ENCODE measurements around the gene NFATC2.

Gene NFATC2

DNA sequence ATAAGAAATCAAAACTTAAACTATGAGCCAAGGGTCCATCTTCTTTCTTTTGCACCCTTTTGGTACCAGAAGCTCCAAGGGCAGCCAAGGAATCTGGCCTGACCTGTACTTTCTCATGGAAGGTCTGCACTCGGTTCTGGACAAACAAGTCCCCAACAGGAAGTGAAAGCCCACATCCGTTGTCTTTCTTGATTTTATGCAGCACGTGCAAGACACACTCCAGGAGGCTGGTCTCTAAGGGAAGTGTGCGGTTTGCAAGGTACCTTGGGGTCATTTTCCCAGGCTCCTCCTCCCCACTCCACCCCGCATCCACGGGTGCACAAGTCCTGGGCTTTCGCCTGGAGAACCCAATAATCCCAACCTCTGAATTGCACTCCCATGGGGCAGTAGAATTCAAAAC lies 101.9 kb downstream of the NFATC2 start:
- no peak overlapping the region for H3K4me3 ChIP-seq (replicated peaks; ENCODE audit: insufficient read depth, low read length)
- H3K27ac ChIP-seq (replicated peaks), result no peak overlapping the region
- peak in 1 of 2 experiments; percentile 77 for DNase-seq (ENCODE audit: low read depth in 1 of 2, low spot score in 1 of 2)
- TF ChIP-seq GABPA (IDR thresholded peaks at IDR 0.05; ENCODE audit: low read depth) (0 out of 2 replicates have a peak, but pooled peaks have one; percentile 26), POLR2AphosphoS5 (IDR thresholded peaks at IDR 0.05; ENCODE audit: low read depth) (no peak)
- TF ChIP-seq, protein P1, sequence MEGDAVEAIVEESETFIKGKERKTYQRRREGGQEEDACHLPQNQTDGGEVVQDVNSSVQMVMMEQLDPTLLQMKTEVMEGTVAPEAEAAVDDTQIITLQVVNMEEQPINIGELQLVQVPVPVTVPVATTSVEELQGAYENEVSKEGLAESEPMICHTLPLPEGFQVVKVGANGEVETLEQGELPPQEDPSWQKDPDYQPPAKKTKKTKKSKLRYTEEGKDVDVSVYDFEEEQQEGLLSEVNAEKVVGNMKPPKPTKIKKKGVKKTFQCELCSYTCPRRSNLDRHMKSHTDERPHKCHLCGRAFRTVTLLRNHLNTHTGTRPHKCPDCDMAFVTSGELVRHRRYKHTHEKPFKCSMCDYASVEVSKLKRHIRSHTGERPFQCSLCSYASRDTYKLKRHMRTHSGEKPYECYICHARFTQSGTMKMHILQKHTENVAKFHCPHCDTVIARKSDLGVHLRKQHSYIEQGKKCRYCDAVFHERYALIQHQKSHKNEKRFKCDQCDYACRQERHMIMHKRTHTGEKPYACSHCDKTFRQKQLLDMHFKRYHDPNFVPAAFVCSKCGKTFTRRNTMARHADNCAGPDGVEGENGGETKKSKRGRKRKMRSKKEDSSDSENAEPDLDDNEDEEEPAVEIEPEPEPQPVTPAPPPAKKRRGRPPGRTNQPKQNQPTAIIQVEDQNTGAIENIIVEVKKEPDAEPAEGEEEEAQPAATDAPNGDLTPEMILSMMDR (IDR thresholded peaks at IDR 0.05; ENCODE audit: insufficient read depth, low read length), result no peak
- H3K27me3 ChIP-seq (ENCODE audit: insufficient read depth, poor library complexity, severe bottlenecking), result no peaks in the 10 kb centered on the region

DNA sequence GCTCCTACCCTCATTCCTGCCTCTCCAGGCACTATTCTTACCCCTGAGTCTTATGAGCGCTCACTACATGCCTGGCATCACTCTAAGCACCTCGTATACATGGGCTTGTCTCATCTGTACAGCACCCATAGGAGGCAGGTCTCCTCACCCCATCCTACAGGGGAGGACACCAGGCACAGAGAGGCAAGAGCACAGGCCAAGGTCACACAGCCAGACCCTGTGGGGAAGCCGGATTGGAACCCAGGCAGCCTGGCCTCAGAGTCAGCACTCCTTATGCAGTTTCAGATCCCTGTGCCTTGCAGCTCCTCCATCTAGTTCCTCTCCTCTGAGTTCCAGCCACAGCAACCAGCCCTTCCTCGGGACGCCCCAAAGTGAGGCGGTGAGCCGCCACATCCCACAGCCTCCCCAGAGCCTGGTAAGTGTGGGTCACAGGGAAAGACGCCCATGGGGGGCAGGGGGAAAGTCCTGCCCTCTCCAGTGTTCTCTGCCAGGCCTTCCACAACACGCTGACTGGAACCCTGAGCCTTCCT lies 103.3 kb downstream of the NFATC2 start:
- no peak overlapping the region for H3K4me3 ChIP-seq (replicated peaks; ENCODE audit: insufficient read depth, low read length)
- TF ChIP-seq POLR2AphosphoS5 (IDR thresholded peaks at IDR 0.05; ENCODE audit: low read depth), result no peak
- no peak overlapping the region for H3K27ac ChIP-seq (replicated peaks)
- no peaks in the 10 kb centered on the region for H3K27me3 ChIP-seq (ENCODE audit: insufficient read depth, poor library complexity, severe bottlenecking)
- DNase-seq (ENCODE audit: low read depth in 1 of 2, low spot score in 1 of 2), result no peak

DNA sequence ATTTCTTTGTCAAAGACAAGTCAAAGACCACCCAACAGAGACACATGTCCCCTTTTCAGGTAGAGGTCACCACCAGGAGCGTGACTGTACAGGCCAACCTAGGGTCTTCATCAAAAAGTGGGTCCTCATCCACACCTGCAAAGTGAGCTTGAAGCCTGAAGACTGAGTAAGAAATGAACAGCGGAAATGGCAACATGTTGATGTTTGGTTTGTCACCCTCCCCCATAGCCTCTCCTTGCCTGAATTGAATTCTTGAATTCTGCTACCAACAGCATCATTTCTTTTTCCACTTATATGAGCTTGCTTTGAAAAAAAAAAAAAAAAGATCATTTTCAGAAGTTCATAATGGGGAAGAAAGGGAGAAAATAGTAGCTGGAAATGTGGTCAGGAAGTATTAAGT lies 104.4 kb downstream of the NFATC2 start:
- no peak for TF ChIP-seq GABPA (IDR thresholded peaks at IDR 0.05; ENCODE audit: low read depth)
- TF ChIP-seq, protein P1 (IDR thresholded peaks at IDR 0.05; ENCODE audit: insufficient read depth, low read length), result no peak
- no peak for TF ChIP-seq SPI1 (IDR thresholded peaks at IDR 0.05; ENCODE audit: borderline replicate concordance, low read depth)
- DNase-seq (ENCODE audit: low read depth in 1 of 2, low spot score in 1 of 2), result no peak
- no peaks in the 10 kb centered on the region for H3K27me3 ChIP-seq (ENCODE audit: insufficient read depth, poor library complexity, severe bottlenecking)
- no peak overlapping the region for H3K4me3 ChIP-seq (replicated peaks; ENCODE audit: insufficient read depth, low read length)
- no peak overlapping the region for H3K27ac ChIP-seq (replicated peaks)

DNA sequence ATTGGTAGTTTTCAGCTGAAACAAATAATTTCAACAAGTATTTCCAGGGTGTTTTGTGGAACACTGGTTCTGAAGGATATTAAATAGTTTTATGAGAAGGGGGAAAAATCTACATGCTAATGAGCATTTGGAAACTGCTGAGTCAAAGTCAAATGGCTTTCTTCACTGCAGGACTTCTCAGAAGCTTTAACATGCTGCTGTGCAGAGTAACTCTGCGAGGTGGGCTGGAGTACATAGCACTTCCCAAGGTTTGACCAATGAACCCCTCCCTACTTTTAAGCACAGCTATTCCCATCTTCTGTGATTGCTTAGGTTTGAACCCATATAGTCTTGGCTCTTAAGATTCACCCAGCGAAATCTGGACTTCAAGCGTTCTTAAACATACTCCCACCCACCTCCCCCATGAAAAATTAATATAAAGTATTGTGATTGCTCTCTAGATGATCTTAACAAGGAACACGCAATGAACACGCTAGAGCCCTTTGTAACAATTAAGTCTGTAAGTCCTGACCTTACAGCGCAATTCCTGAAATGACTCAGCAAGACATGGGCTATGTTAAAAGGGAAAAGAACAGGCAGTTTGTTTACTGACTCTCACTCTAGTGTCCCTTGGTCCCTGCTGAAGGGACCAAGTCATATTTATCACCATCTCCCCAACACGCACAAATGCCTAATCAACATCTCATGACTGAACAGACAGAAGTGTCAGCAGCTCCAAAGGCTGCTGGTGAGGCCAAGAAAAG lies 105.2 kb downstream of the NFATC2 start:
- H3K27ac ChIP-seq (replicated peaks), result no peak overlapping the region
- no peak overlapping the region for H3K4me3 ChIP-seq (replicated peaks; ENCODE audit: insufficient read depth, low read length)
- TF ChIP-seq, protein P1 (IDR thresholded peaks at IDR 0.05; ENCODE audit: insufficient read depth, low read length), result no peak
- TF ChIP-seq, protein P2, sequence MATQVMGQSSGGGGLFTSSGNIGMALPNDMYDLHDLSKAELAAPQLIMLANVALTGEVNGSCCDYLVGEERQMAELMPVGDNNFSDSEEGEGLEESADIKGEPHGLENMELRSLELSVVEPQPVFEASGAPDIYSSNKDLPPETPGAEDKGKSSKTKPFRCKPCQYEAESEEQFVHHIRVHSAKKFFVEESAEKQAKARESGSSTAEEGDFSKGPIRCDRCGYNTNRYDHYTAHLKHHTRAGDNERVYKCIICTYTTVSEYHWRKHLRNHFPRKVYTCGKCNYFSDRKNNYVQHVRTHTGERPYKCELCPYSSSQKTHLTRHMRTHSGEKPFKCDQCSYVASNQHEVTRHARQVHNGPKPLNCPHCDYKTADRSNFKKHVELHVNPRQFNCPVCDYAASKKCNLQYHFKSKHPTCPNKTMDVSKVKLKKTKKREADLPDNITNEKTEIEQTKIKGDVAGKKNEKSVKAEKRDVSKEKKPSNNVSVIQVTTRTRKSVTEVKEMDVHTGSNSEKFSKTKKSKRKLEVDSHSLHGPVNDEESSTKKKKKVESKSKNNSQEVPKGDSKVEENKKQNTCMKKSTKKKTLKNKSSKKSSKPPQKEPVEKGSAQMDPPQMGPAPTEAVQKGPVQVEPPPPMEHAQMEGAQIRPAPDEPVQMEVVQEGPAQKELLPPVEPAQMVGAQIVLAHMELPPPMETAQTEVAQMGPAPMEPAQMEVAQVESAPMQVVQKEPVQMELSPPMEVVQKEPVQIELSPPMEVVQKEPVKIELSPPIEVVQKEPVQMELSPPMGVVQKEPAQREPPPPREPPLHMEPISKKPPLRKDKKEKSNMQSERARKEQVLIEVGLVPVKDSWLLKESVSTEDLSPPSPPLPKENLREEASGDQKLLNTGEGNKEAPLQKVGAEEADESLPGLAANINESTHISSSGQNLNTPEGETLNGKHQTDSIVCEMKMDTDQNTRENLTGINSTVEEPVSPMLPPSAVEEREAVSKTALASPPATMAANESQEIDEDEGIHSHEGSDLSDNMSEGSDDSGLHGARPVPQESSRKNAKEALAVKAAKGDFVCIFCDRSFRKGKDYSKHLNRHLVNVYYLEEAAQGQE (IDR thresholded peaks at IDR 0.05; ENCODE audit: insufficient replicate concordance, low read depth), result no peak
- TF ChIP-seq SPI1 (IDR thresholded peaks at IDR 0.05; ENCODE audit: borderline replicate concordance, low read depth) (no peak), GABPA (IDR thresholded peaks at IDR 0.05; ENCODE audit: low read depth) (no peak), POLR2AphosphoS5 (IDR thresholded peaks at IDR 0.05; ENCODE audit: low read depth) (no peak)
- no peak for DNase-seq (ENCODE audit: low read depth in 1 of 2, low spot score in 1 of 2)
- H3K27me3 ChIP-seq (ENCODE audit: insufficient read depth, poor library complexity, severe bottlenecking), result no peaks in the 10 kb centered on the region

DNA sequence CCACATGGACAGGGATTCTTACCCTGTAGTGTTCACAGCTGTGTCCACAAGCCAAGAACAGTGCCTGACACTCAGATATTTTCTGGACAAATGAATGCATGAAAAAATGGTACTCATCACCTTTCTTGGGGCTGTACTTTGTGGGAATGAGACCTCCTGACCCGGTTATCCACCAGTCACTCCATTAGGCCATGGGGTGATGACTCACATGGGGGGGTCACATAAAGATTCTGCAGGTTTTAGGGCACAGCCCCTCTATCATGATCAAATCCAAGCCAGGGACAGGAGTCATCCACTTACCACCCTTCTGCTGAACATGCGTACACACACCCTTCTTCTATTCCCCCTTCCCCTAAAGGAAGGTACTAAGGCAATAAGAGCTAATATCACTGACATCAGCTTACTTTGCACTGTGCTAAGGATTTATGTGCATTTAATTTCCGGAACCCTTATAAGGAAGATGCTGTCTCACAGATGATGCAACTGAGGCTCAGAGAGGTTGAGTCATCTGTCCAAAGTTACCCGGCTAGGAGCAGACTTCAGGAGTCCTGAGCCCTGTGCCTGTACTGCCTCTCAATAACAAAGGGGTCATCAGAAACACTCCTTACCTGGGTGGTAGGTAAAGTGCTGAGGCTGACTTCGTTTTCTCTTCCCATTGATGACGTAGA lies 107.8 kb downstream of the NFATC2 start:
- Histone ChIP-seq H3K27me3 (ENCODE audit: insufficient read depth, poor library complexity, severe bottlenecking) (no peaks in the 10 kb centered on the region), H3K4me3 (replicated peaks; ENCODE audit: insufficient read depth, low read length) (no peak overlapping the region), H3K27ac (replicated peaks) (no peak overlapping the region)
- DNase-seq (ENCODE audit: low read depth in 1 of 2, low spot score in 1 of 2), result peak in 1 of 2 experiments; percentile 26
- TF ChIP-seq, protein P2 (IDR thresholded peaks at IDR 0.05; ENCODE audit: insufficient replicate concordance, low read depth), result no peak
- TF ChIP-seq, protein P1 (IDR thresholded peaks at IDR 0.05; ENCODE audit: insufficient read depth, low read length), result no peak
- TF ChIP-seq GABPA (IDR thresholded peaks at IDR 0.05; ENCODE audit: low read depth) (no peak), POLR2AphosphoS5 (IDR thresholded peaks at IDR 0.05; ENCODE audit: low read depth) (no peak), SPI1 (IDR thresholded peaks at IDR 0.05; ENCODE audit: borderline replicate concordance, low read depth) (no peak)

Data from HL-60 (cell line).